Mesenchymal stem cell (in vitro differentiated cells and primary cell): ENCODE data around the gene EXTL1.

Source experiments
- DNase-seq: peaks from one replicate; pipeline ENCODE4 v3.0.0-alpha.2; 2013
- H2AFZ ChIP-seq: one replicate; pipeline ENCODE4 v1.6.1; 2013; ENCODE audit warnings: low read depth, mild to moderate bottlenecking, control low read depth, inconsistent platforms, low read length, moderate library complexity
- H2AK5ac ChIP-seq: 2 replicates; pipeline ENCODE4 v1.6.1; 2013; ENCODE audit warnings: low read length, moderate library complexity, mild to moderate bottlenecking, inconsistent platforms; ENCODE audit not compliant: severe bottlenecking
- H2BK120ac ChIP-seq: one replicate; pipeline ENCODE4 v1.6.1; 2013; ENCODE audit warnings: low read depth, mild to moderate bottlenecking, inconsistent platforms, low read length, moderate library complexity
- H2BK12ac ChIP-seq, 2 experiments: one replicate each; pipeline ENCODE4 v1.6.1; 2013; ENCODE audit warnings: inconsistent platforms in 2 of 2, low read length in 2 of 2, mild to moderate bottlenecking in 2 of 2, moderate library complexity in 2 of 2, control low read depth in 1 of 2
- H2BK15ac ChIP-seq: one replicate; pipeline ENCODE4 v1.6.1; 2013; ENCODE audit warnings: mild to moderate bottlenecking, low read depth, inconsistent platforms; ENCODE audit not compliant: poor library complexity, severe bottlenecking
- H2BK5ac ChIP-seq: 2 replicates; pipeline ENCODE4 v1.6.1; 2013; ENCODE audit warnings: low read depth, mild to moderate bottlenecking, low read length, control low read depth, inconsistent platforms; ENCODE audit not compliant: poor library complexity, severe bottlenecking
- H3K14ac ChIP-seq, 2 experiments: one replicate each; pipeline ENCODE4 v1.6.1; 2013; ENCODE audit warnings: inconsistent platforms in 2 of 2, low read length in 2 of 2, control low read depth in 1 of 2, mild to moderate bottlenecking in 1 of 2, moderate library complexity in 1 of 2
- H3K18ac ChIP-seq, 2 experiments: one replicate each; pipeline ENCODE4 v1.6.1; 2013; ENCODE audit warnings: inconsistent platforms in 2 of 2, low read length in 2 of 2, control low read depth in 1 of 2, low read depth in 1 of 2, mild to moderate bottlenecking in 1 of 2
- H3K23ac ChIP-seq, 2 experiments: one replicate each; pipeline ENCODE4 v1.6.1; 2013; ENCODE audit warnings: inconsistent platforms in 2 of 2, low read length in 2 of 2, mild to moderate bottlenecking in 2 of 2, moderate library complexity in 2 of 2, control low read depth in 1 of 2
- H3K27ac ChIP-seq: 2 replicates; pipeline ENCODE4 v1.5.1; 2013; ENCODE audit warnings: mild to moderate bottlenecking, moderate library complexity, low read length, control low read depth, inconsistent platforms; ENCODE audit not compliant: poor library complexity, severe bottlenecking
- H3K27me3 ChIP-seq, 2 experiments: 2 replicates each; pipeline versions ENCODE4 v1.6.1 to v1.7.0; 2013; ENCODE audit warnings: low read length in 2 of 2, mild to moderate bottlenecking in 2 of 2, moderate library complexity in 2 of 2, control low read depth in 1 of 2, inconsistent platforms in 1 of 2; ENCODE audit not compliant: control insufficient read depth in 1 of 2, insufficient read depth in 1 of 2
- H3K36me3 ChIP-seq, 2 experiments: 2 replicates each; pipeline versions ENCODE4 v1.6.1 to v1.7.0; 2013; ENCODE audit warnings: low read length in 2 of 2, control low read depth in 1 of 2, inconsistent platforms in 1 of 2, low read depth in 1 of 2, mild to moderate bottlenecking in 1 of 2; ENCODE audit not compliant: insufficient read depth in 2 of 2, control insufficient read depth in 1 of 2
- H3K4ac ChIP-seq, 2 experiments: one replicate each; pipeline ENCODE4 v1.6.1; 2013; ENCODE audit warnings: inconsistent platforms in 2 of 2, low read length in 2 of 2, mild to moderate bottlenecking in 2 of 2, moderate library complexity in 2 of 2, control low read depth in 1 of 2, low read depth in 1 of 2
- H3K4me1 ChIP-seq: 2 replicates; pipeline ENCODE4 v1.6.1; 2013; ENCODE audit warnings: low read depth, low read length, control low read depth; ENCODE audit not compliant: control insufficient read depth, insufficient read depth
- H3K4me2 ChIP-seq: 2 replicates; pipeline ENCODE4 v1.6.1; 2013; ENCODE audit warnings: low read length, mild to moderate bottlenecking, inconsistent platforms; ENCODE audit not compliant: poor library complexity, severe bottlenecking
- H3K4me3 ChIP-seq, 2 experiments: 2 replicates each; pipeline versions ENCODE4 v1.5.1 to v1.7.0; 2013; ENCODE audit warnings: low read length in 2 of 2, mild to moderate bottlenecking in 2 of 2, control low read depth in 1 of 2, low read depth in 1 of 2; ENCODE audit not compliant: insufficient read depth in 1 of 2
- H3K79me1 ChIP-seq: replicated peaks from 2 replicates; pipeline ENCODE4 v1.6.1; 2013; ENCODE audit warnings: mild to moderate bottlenecking, control low read depth, low read length, inconsistent platforms; ENCODE audit not compliant: poor library complexity, severe bottlenecking
- H3K9ac ChIP-seq: 2 replicates; pipeline ENCODE4 v1.7.0; 2013; ENCODE audit warnings: mild to moderate bottlenecking, low read length, moderate library complexity
- H3K9me3 ChIP-seq: 2 replicates; pipeline ENCODE4 v1.7.0; 2013; ENCODE audit warnings: mild to moderate bottlenecking, low read length; ENCODE audit not compliant: control insufficient read depth
- H4K8ac ChIP-seq: one replicate; pipeline ENCODE4 v1.6.1; 2013; ENCODE audit warnings: inconsistent platforms, mild to moderate bottlenecking, low read length, moderate library complexity
- H4K91ac ChIP-seq: one replicate; pipeline ENCODE4 v1.6.1; 2013; ENCODE audit warnings: mild to moderate bottlenecking, low read length, inconsistent platforms
- WGBS: methylation state at CpG from one replicate; pipeline ENCODE4 v1.1.7; 2013; ENCODE audit warnings: mixed read lengths; 5-methylcytosine and 5-hydroxymethylcytosine counted together

EXTL1 gene

DNA sequence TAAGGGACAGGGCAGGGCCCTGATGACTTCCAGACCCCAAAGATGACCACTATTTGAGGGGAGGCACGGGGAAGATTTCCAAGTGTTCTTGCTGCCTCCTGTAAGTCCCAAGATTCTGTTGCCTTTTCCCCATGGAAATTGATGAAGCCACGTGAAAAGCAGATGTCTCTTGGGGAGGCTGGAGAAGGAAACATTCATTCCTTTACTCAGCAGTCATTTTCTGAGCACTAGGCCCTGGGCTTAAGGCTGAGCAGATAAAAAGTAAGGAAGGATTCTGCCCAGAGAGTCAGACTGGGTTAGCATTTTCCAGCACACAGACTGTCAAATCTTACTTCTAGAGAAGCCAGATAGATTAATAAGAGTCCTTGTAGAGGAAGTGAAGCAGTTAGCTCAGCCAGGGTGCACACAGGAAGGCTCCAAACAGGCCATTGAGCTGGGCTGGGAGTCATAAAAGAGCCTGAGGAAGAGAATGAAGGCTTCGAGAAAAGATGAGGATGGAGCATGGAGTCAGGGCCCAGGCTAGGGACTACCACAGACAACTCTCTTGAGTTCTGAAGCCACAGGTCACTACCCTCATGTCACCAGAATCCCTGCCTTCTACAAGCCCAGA is 10.1 kb downstream of the EXTL1 start:
- Histone ChIP-seq H3K4me3 (no peak overlapping the region), H3K18ac (no peak overlapping the region), H4K8ac (no peak overlapping the region), H3K9me3 (no peaks in the 10 kb centered on the region), H3K36me3 (no peaks in the 10 kb centered on the region), H3K27ac (no peak overlapping the region), H2AK5ac (no peak overlapping the region), H3K14ac (no peak overlapping the region), H2BK120ac (no peak overlapping the region), H2BK15ac (no peak overlapping the region), H2AFZ (no peak overlapping the region), H2BK12ac (no peak overlapping the region), H3K23ac (no peak overlapping the region), H3K9ac (peak overlapping the region; percentile 8), H2BK5ac (no peak overlapping the region), H3K4ac (no peak overlapping the region), H3K4me2 (no peak overlapping the region), H3K27me3 (peaks cover 0 to 27% of the 10 kb centered on the region in 2 experiments), H3K79me1 (no peaks in the 10 kb centered on the region), H3K4me1 (peaks cover 23% of the 10 kb centered on the region), H4K91ac (no peak overlapping the region)
- peak; percentile 26 for DNase-seq
- WGBS: 76% methylated on average over 2 of the region's 3 CpGs

DNA sequence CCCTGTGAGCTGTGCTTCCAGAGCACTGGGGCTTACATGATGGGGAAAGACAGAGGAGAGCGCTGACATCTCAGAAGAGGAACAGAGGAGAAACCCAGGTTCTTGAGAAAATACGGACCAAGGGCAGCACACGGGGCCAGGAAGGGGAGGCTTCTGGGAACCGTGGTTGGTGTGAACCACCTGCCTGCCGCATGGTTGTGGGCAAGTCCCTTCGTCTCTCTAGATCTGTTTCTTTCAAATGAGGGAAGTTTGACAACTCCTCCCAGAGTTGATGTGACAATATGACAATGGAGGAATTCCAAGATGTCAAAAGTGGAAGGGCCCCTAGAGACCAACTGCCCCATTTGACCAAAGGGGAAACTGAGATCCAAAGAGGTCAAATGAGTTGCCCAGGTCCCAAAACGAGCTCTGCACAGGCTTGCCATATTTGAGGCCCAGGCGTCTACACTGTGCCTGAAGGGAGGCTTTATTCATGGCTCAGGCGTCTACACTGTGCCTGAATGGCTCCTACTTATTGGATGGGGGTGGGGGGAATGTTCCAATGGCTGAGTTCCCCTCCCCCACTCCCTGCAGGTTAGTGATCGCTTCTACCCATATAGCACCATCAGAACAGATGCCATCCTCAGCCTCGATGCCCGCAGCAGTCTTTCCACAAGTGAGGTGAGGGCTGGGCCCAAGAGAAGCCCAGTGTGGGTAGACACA is 11.2 kb downstream of the EXTL1 start:
- Histone ChIP-seq H4K91ac (no peak overlapping the region), H2AK5ac (no peak overlapping the region), H3K9me3 (no peaks in the 10 kb centered on the region), H3K4me3 (no peak overlapping the region), H3K4ac (no peak overlapping the region), H3K14ac (no peak overlapping the region), H2BK15ac (no peak overlapping the region), H3K36me3 (no peaks in the 10 kb centered on the region), H3K4me2 (no peak overlapping the region), H3K4me1 (peaks cover 26% of the 10 kb centered on the region), H3K27ac (no peak overlapping the region), H2BK5ac (no peak overlapping the region), H3K18ac (no peak overlapping the region), H2BK120ac (no peak overlapping the region), H3K9ac (no peak overlapping the region), H2BK12ac (no peak overlapping the region), H2AFZ (no peak overlapping the region), H4K8ac (no peak overlapping the region), H3K27me3 (peaks cover 0 to 36% of the 10 kb centered on the region in 2 experiments), H3K79me1 (no peaks in the 10 kb centered on the region), H3K23ac (no peak overlapping the region)
- WGBS: 87% methylated on average over 10 of the region's 12 CpGs
- no peak for DNase-seq

DNA sequence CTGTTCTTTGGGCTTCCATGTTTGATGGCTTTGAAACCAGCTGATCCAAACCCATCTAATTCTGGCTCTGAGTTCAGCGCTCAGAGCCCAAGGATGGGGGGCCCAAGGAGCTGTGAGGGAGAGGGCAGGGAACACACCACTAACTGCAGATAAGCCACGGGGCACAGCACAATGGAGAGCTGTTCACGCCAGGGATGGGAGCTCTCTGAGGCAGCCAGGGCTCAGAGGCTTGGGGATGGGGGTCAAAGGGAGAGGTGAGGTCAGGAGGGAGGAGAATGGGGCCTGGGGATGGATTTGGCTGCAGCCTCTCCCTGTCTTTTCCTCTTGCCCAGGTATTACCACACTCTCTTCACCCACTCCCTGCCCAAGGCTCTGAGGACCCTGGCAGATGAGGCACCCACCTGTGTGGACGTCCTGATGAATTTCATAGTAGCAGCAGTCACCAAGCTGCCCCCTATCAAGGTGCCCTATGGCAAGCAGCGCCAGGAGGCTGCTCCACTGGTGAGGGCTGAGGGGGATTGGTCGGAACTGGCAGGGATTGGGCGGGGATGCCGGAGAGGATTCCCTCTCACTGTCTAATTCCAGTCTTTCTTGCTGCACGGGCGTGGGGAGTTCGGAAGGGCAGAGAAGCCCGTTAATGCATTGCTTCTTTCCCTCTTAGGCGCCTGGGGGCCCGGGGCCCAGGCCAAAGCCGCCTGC is 13.1 kb downstream of the EXTL1 start:
- Histone ChIP-seq H2BK12ac (peak overlapping the region in 1 of 2 experiments; percentile 54), H3K9me3 (no peaks in the 10 kb centered on the region), H4K91ac (no peak overlapping the region), H2AFZ (peak overlapping the region; percentile 91), H3K4ac (no peak overlapping the region), H3K4me3 (peak overlapping the region; percentile 73 to 91), H2BK15ac (no peak overlapping the region), H3K4me2 (peak overlapping the region; percentile 90), H3K14ac (peak overlapping the region in 1 of 2 experiments; percentile 26), H2BK120ac (no peak overlapping the region), H3K18ac (no peak overlapping the region), H3K9ac (peak overlapping the region; percentile 79), H3K27me3 (peaks cover 0 to 53% of the 10 kb centered on the region in 2 experiments), H4K8ac (no peak overlapping the region), H3K27ac (no peak overlapping the region), H3K36me3 (no peaks in the 10 kb centered on the region), H3K4me1 (peaks cover 19% of the 10 kb centered on the region), H3K23ac (peak overlapping the region in 1 of 2 experiments; percentile 34), H2AK5ac (no peak overlapping the region), H2BK5ac (no peak overlapping the region), H3K79me1 (no peaks in the 10 kb centered on the region)
- 24% methylated on average over 13 of the region's 15 CpGs for WGBS
- no peak for DNase-seq
